GM12878 (cell line): ENCODE measurements around the gene MYO18B. TPM values are rescaled to one million over a fixed set of nuclear protein-coding genes. Genes with fewer than 3 reads are reported as not detected.

ENCODE experiments used
- ATAC-seq: fragments of 200-7000 bp; cut with Tn5 transposase; 3 replicates; pipeline ENCODE4 v1.9.1; 2020; ENCODE audit warnings: mild to moderate bottlenecking, moderate library complexity
- BruUV-seq: library from RNA; stranded (reverse); fragments of 400-500 nt; replicated peaks from 2 replicates; lab custom pipeline; 2021; lab: Mats Ljungman, UMichigan
- CTCF ChIA-PET: fragments of 300-600 bp; sonication (Branson Sonifier 250); formaldehyde crosslinking; extraction: SDS; loops from one replicate; lab custom pipeline; 2021; ENCODE audit warnings: inconsistent platforms; lab: Yijun Ruan, JAX
- POLR2A ChIA-PET: fragments of 350-600 bp; formaldehyde crosslinking; extraction: SDS; loops from one replicate; lab custom pipeline; 2021; ENCODE audit warnings: inconsistent platforms; lab: Charles Lee
- RAD21 ChIA-PET: fragments of 300-600 bp; sonication (Branson Sonifier 250); formaldehyde crosslinking; loops from one replicate; lab custom pipeline; 2023; ENCODE audit warnings: antibody characterized with exemption; ENCODE audit not compliant: unreplicated experiment; lab: Charles Lee
- SMC1A ChIA-PET: fragments of 300-600 bp; sonication (Branson Sonifier 250); formaldehyde crosslinking; loops from one replicate; lab custom pipeline; 2023; ENCODE audit not compliant: unreplicated experiment, uncharacterized antibody; lab: Charles Lee
- DNase-seq: peaks from one replicate; pipeline ENCODE4 v3.0.0-alpha.2; 2011; ENCODE audit warnings: low read depth, low spot score
- FAIRE-seq: peaks from 3 replicates; lab custom pipeline; 2011; peaks lifted over from hg19 to GRCh38; lab: Jason Lieb, UNC
- H2AFZ ChIP-seq: 2 replicates; pipeline ENCODE4 v1.6.0; 2011; ENCODE audit warnings: low read depth, low read length, control low read depth; ENCODE audit not compliant: control insufficient read depth
- H3K27ac ChIP-seq: 2 replicates; pipeline ENCODE4 v1.5.1; 2011; ENCODE audit warnings: control low read depth; ENCODE audit not compliant: control insufficient read depth, insufficient read depth
- H3K27me3 ChIP-seq, 2 experiments: replicated peaks in 1 of 2; 2 replicates each; pipeline versions ENCODE4 v1.6.0 to v1.6.1; 2011; ENCODE audit warnings: low read length in 1 of 2; ENCODE audit not compliant: control insufficient read depth in 2 of 2, insufficient read depth in 2 of 2
- H3K36me3 ChIP-seq, 2 experiments: 2 replicates each; pipeline ENCODE4 v1.5.1; 2011; ENCODE audit warnings: low read length in 1 of 2; ENCODE audit not compliant: control insufficient read depth in 2 of 2, insufficient read depth in 2 of 2
- H3K4me1 ChIP-seq: 2 replicates; pipeline ENCODE4 v1.6.1; 2011; ENCODE audit warnings: mild to moderate bottlenecking, low read length, moderate library complexity, mixed read lengths; ENCODE audit not compliant: control insufficient read depth, insufficient read depth
- H3K4me2 ChIP-seq: 2 replicates; pipeline ENCODE4 v1.6.0; 2011; ENCODE audit warnings: control low read depth; ENCODE audit not compliant: control insufficient read depth, insufficient read depth
- H3K4me3 ChIP-seq: fragments of 200-600 bp; sonication (generic); 2 replicates; pipeline ENCODE4 v1.5.1; 2016
- H3K79me2 ChIP-seq: 2 replicates; pipeline ENCODE4 v1.6.0; 2011; ENCODE audit warnings: low read length; ENCODE audit not compliant: control insufficient read depth, insufficient read depth
- H3K9ac ChIP-seq: 2 replicates; pipeline ENCODE4 v1.8.0; 2011; ENCODE audit warnings: low read length, control low read depth, mixed read lengths; ENCODE audit not compliant: control insufficient read depth, insufficient read depth
- H3K9me3 ChIP-seq: replicated peaks from 3 replicates; pipeline ENCODE4 v1.5.1; 2011; ENCODE audit warnings: mild to moderate bottlenecking, low read length; ENCODE audit not compliant: control insufficient read depth, insufficient read depth
- H4K20me1 ChIP-seq: 2 replicates; pipeline ENCODE4 v1.6.0; 2011; ENCODE audit not compliant: control insufficient read depth, insufficient read depth
- SMAD1 ChIP-seq: fragments of 450-650 bp; IDR thresholded peaks from 2 replicates; pipeline ENCODE4 v1.6.1; 2018; ENCODE audit warnings: mild to moderate bottlenecking, low read depth; ENCODE audit not compliant: partially characterized antibody
- WGBS: methylation state at CpG from one replicate; pipeline ENCODE4 v1.1.6; 2016; ENCODE audit warnings: low lambda C conversion rate; ENCODE audit not compliant: insufficient replicate concordance, insufficient coverage; ENCODE audit errors: missing lambda C conversion rate; 5-methylcytosine and 5-hydroxymethylcytosine counted together
- in situ Hi-C: fragments of 300-500 bp; cut with MboI; formaldehyde crosslinking; loops from 9 replicates; pipeline ENCODE4 v1.14.3; 2018; ENCODE audit warnings: mixed read lengths
- intact Hi-C: fragments of 100-400 bp; cut with micrococcal nuclease; formaldehyde crosslinking; loops from one replicate; pipeline ENCODE4 v1.14.2; 2022; ENCODE audit not compliant: unreplicated experiment
- polyA plus RNA-seq, 11 experiments: library from polyadenylated mRNA; depleted of rRNA in 4 of 11; unstranded in 6 of 11; stranded (reverse) in 5 of 11; fragments of >200 nt; fragmentation: Nextera tagmentation in 4 of 11; fragmentation: Illumina TruSeq in 1 of 11; extraction: Ambion mirVana in 4 of 11; extraction: Trizol in 1 of 11; gene quantifications; 1 replicate in 1 of 11; 2 replicates in 10 of 11; pipeline versions ENCODE4 v1.2.1 to v1.2.3, GENCODE V29; 2011 to 2016; ENCODE audit warnings: inconsistent platforms in 2 of 11, missing spikeins in 2 of 11, low read depth in 1 of 11
- total RNA-seq, 4 experiments: library from RNA; depleted of rRNA in 3 of 4; stranded (reverse); fragments of >200 nt in 3 of 4; fragmentation: Illumina TruSeq in 1 of 4; extraction: Trizol in 1 of 4; gene quantifications; 2 replicates each; pipeline versions ENCODE4 v1.2.1 to v1.2.3, GENCODE V29; 2013 to 2021
- TF ChIP-seq, protein P1 (sequence below): fragments of 450-650 bp; IDR thresholded peaks from 2 replicates; pipeline ENCODE4 v1.6.1; 2016; ENCODE audit warnings: mild to moderate bottlenecking, moderate library complexity, borderline replicate concordance

Gene MYO18B
- total and polyA plus RNA-seq, 10 of the 15 experiments (the other 5 are each of a cell fraction or from before 2014, with no cell fraction given) = 0.05 to 2.1 (median 0.51) TPM; not detected in 1

DNA sequence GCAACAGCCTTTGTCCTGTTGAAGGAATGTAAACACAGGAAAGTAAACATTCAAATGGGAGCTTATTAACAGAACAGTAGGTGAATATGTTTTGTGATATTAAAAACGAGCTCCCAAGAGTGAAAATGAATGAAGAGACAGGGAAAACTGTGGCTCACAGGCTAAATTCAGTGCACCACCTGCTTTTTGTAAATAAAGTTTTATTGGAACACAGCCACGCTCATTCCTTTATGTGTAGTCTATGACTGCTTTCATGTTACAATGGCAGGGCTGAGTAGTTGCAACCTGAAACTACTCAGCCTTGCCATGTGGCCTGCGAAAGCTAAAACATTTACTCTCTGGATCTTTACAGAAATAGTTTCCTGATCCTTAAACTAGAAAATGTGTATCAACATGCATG lies 136.9 kb downstream of the MYO18B start:
- RAD21 ChIA-PET = no interaction called here
- in situ Hi-C loops = loop anchor here (10.0 kb wide), 1 partner anchor 456 kb away; no protein-coding TSS in a partner anchor
- Histone ChIP-seq H3K9me3 (no peaks in the 10 kb centered on the region), H2AFZ (no peak overlapping the region), H3K36me3 (no peaks in the 10 kb centered on the region), H3K27me3 (no peaks in the 10 kb centered on the region; a peak in 2 of 4 replicates), H4K20me1 (no peaks in the 10 kb centered on the region), H3K4me1 (no peaks in the 10 kb centered on the region), H3K4me2 (no peak overlapping the region), H3K9ac (no peak overlapping the region), H3K4me3 (no peak overlapping the region), H3K27ac (no peak overlapping the region), H3K79me2 (no peaks in the 10 kb centered on the region)
- POLR2A ChIA-PET = no interaction called here
- TF ChIP-seq, protein P1, sequence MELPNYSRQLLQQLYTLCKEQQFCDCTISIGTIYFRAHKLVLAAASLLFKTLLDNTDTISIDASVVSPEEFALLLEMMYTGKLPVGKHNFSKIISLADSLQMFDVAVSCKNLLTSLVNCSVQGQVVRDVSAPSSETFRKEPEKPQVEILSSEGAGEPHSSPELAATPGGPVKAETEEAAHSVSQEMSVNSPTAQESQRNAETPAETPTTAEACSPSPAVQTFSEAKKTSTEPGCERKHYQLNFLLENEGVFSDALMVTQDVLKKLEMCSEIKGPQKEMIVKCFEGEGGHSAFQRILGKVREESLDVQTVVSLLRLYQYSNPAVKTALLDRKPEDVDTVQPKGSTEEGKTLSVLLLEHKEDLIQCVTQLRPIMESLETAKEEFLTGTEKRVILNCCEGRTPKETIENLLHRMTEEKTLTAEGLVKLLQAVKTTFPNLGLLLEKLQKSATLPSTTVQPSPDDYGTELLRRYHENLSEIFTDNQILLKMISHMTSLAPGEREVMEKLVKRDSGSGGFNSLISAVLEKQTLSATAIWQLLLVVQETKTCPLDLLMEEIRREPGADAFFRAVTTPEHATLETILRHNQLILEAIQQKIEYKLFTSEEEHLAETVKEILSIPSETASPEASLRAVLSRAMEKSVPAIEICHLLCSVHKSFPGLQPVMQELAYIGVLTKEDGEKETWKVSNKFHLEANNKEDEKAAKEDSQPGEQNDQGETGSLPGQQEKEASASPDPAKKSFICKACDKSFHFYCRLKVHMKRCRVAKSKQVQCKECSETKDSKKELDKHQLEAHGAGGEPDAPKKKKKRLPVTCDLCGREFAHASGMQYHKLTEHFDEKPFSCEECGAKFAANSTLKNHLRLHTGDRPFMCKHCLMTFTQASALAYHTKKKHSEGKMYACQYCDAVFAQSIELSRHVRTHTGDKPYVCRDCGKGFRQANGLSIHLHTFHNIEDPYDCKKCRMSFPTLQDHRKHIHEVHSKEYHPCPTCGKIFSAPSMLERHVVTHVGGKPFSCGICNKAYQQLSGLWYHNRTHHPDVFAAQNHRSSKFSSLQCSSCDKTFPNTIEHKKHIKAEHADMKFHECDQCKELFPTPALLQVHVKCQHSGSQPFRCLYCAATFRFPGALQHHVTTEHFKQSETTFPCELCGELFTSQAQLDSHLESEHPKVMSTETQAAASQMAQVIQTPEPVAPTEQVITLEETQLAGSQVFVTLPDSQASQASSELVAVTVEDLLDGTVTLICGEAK = peak; percentile 69
- TF ChIP-seq SMAD1 = no peak
- SMC1A ChIA-PET = interaction anchor here (1.1 kb wide), 1 partner anchor 11 kb away, joined by 4 read pairs; no protein-coding TSS in a partner anchor
- intact Hi-C loops = no loop called here
- CTCF ChIA-PET = no interaction called here
- FAIRE-seq (no peak), ATAC-seq (no peak), DNase-seq (no peak)
- BruUV-seq = no TSS peak
- WGBS = 17% methylated on average over 3 of the region's 3 CpGs
